ENCODE data around the gene SPOP.

SPOP gene

GRCh38 chr17:49549691-49550678, 127.9 kb downstream of the SPOP start:
- H2BK5ac ChIP-seq (ENCODE audit: low read depth, low read length, poor library complexity, severe bottlenecking): no peak overlapping the region
- H2BK15ac ChIP-seq (ENCODE audit: low read depth, poor library complexity, severe bottlenecking): no peak overlapping the region
- H2BK120ac ChIP-seq (ENCODE audit: low read depth, low read length): no peak overlapping the region
- H3K79me1 ChIP-seq (replicated peaks; ENCODE audit: low read length, poor library complexity, severe bottlenecking): no peaks in the 10 kb centered on the region
- H3K18ac ChIP-seq (ENCODE audit: low read depth in 1 of 2, low read length in 2 of 2): no peak overlapping the region
- no peaks in the 10 kb centered on the region for H3K36me3 ChIP-seq (ENCODE audit: control insufficient read depth in 1 of 2, insufficient read depth in 2 of 2, low read depth in 1 of 2, low read length in 2 of 2)
- H3K27me3 ChIP-seq (ENCODE audit: control insufficient read depth in 1 of 2, insufficient read depth in 1 of 2, low read length in 2 of 2): peaks cover 26 to 56% of the 10 kb centered on the region in 2 experiments
- H4K91ac ChIP-seq (ENCODE audit: low read length): no peak overlapping the region
- H3K23ac ChIP-seq (ENCODE audit: low read length in 2 of 2): no peak overlapping the region
- WGBS: 88% methylated on average over 18 of the region's 20 CpGs
- H3K4me1 ChIP-seq (ENCODE audit: control insufficient read depth, insufficient read depth, low read depth, low read length): no peaks in the 10 kb centered on the region
- no peak overlapping the region for H3K4me2 ChIP-seq (ENCODE audit: low read length, poor library complexity, severe bottlenecking)
- H3K9me3 ChIP-seq (ENCODE audit: control insufficient read depth, low read length): no peaks in the 10 kb centered on the region
- no peak overlapping the region for H2AK5ac ChIP-seq (ENCODE audit: low read length, severe bottlenecking)
- no peak for DNase-seq
- H3K4ac ChIP-seq (ENCODE audit: low read depth in 1 of 2, low read length in 2 of 2): no peak overlapping the region
- no peak overlapping the region for H2AFZ ChIP-seq (ENCODE audit: low read depth, low read length)
- no peak overlapping the region for H3K27ac ChIP-seq (ENCODE audit: low read length, poor library complexity, severe bottlenecking)
- H2BK12ac ChIP-seq (ENCODE audit: low read length in 2 of 2): no peak overlapping the region
- no peak overlapping the region for H4K8ac ChIP-seq (ENCODE audit: low read length)
- H3K14ac ChIP-seq (ENCODE audit: low read length in 2 of 2): no peak overlapping the region
- no peak overlapping the region for H3K4me3 ChIP-seq (ENCODE audit: insufficient read depth in 1 of 2, low read depth in 1 of 2, low read length in 2 of 2)
- no peak overlapping the region for H3K9ac ChIP-seq (ENCODE audit: low read length)

- no peak overlapping the region for H3K18ac ChIP-seq (ENCODE audit: low read depth in 1 of 2, low read length in 2 of 2)
- peaks cover 30 to 59% of the 10 kb centered on the region in 2 experiments for H3K27me3 ChIP-seq (ENCODE audit: control insufficient read depth in 1 of 2, insufficient read depth in 1 of 2, low read length in 2 of 2)
- no peak overlapping the region for H2BK5ac ChIP-seq (ENCODE audit: low read depth, low read length, poor library complexity, severe bottlenecking)
- H3K4me3 ChIP-seq (ENCODE audit: insufficient read depth in 1 of 2, low read depth in 1 of 2, low read length in 2 of 2): no peak overlapping the region
- DNase-seq: no peak
- H2BK15ac ChIP-seq (ENCODE audit: low read depth, poor library complexity, severe bottlenecking): no peak overlapping the region
- no peaks in the 10 kb centered on the region for H3K79me1 ChIP-seq (replicated peaks; ENCODE audit: low read length, poor library complexity, severe bottlenecking)
- no peak overlapping the region for H2AFZ ChIP-seq (ENCODE audit: low read depth, low read length)
- H3K23ac ChIP-seq (ENCODE audit: low read length in 2 of 2): no peak overlapping the region
- H3K27ac ChIP-seq (ENCODE audit: low read length, poor library complexity, severe bottlenecking): no peak overlapping the region
- H2BK12ac ChIP-seq (ENCODE audit: low read length in 2 of 2): no peak overlapping the region
- no peaks in the 10 kb centered on the region for H3K4me1 ChIP-seq (ENCODE audit: control insufficient read depth, insufficient read depth, low read depth, low read length)
- H2BK120ac ChIP-seq (ENCODE audit: low read depth, low read length): no peak overlapping the region
- H3K14ac ChIP-seq (ENCODE audit: low read length in 2 of 2): no peak overlapping the region
- WGBS: 92% methylated on average over 6 of the region's 6 CpGs
- H3K4me2 ChIP-seq (ENCODE audit: low read length, poor library complexity, severe bottlenecking): no peak overlapping the region
- H4K8ac ChIP-seq (ENCODE audit: low read length): no peak overlapping the region
- H3K36me3 ChIP-seq (ENCODE audit: control insufficient read depth in 1 of 2, insufficient read depth in 2 of 2, low read depth in 1 of 2, low read length in 2 of 2): no peaks in the 10 kb centered on the region
- no peak overlapping the region for H3K9ac ChIP-seq (ENCODE audit: low read length)
- no peak overlapping the region for H4K91ac ChIP-seq (ENCODE audit: low read length)
- H2AK5ac ChIP-seq (ENCODE audit: low read length, severe bottlenecking): no peak overlapping the region
- no peak overlapping the region for H3K4ac ChIP-seq (ENCODE audit: low read depth in 1 of 2, low read length in 2 of 2)
- no peaks in the 10 kb centered on the region for H3K9me3 ChIP-seq (ENCODE audit: control insufficient read depth, low read length)
These were observed 128.6 kb downstream of the SPOP start for GRCh38 chr17:49549311-49549605.
